HCT116 (cell line): ENCODE results near the gene PICK1. TPM values are rescaled to one million over a fixed set of nuclear protein-coding genes. Genes with fewer than 3 reads are reported as not detected.

Source experiments
- ATAC-seq: fragments of 200-7000 bp; cut with Tn5 transposase; 2 replicates; pipeline ENCODE4 v1.9.1; 2020; ENCODE audit warnings: mild to moderate bottlenecking, moderate library complexity
- BruUV-seq: library from RNA; stranded (reverse); fragments of 400-500 nt; replicated peaks from 2 replicates; lab custom pipeline; 2021; lab: Mats Ljungman, UMichigan
- CTCF ChIA-PET: fragments of 300-600 bp; sonication (Branson Sonifier 250); formaldehyde crosslinking; loops from one replicate; lab custom pipeline; 2021; ENCODE audit warnings: antibody characterized with exemption; lab: Charles Lee
- POLR2A ChIA-PET: fragments of 300-600, 350-600 bp; sonication (Branson Sonifier 250); formaldehyde crosslinking; loops from one replicate; lab custom pipeline; 2021; ENCODE audit warnings: antibody characterized with exemption; lab: Charles Lee
- RAD21 ChIA-PET, 2 experiments: fragments of 300-600 bp; sonication (Branson Sonifier 250); formaldehyde crosslinking; loops; one replicate each; lab custom pipeline; 2023; ENCODE audit warnings: low total read pairs in 2 of 2; ENCODE audit not compliant: uncharacterized antibody in 2 of 2, unreplicated experiment in 2 of 2, low non-redundant PET in 1 of 2; lab: Charles Lee
- DNase-seq: peaks from one replicate; pipeline ENCODE4 v3.0.0-alpha.2; 2010; ENCODE audit warnings: low read depth, low spot score
- H2AFZ ChIP-seq: fragments of 200-600 bp; shearing (Covaris generic), sonication (generic); 2 replicates; pipeline ENCODE4 v1.6.1; 2017; ENCODE audit warnings: low read depth, mixed run types, mixed read lengths, antibody characterized with exemption, low read length; ENCODE audit not compliant: poor library complexity, severe bottlenecking
- H3K27ac ChIP-seq: 2 replicates; pipeline ENCODE4 v1.5.1; 2012; ENCODE audit warnings: low read depth, low read length
- H3K27me3 ChIP-seq: fragments of 200-600 bp; sonication (generic); 2 replicates; pipeline ENCODE4 v1.6.1; 2016; ENCODE audit warnings: mixed run types, low read length, mixed read lengths; ENCODE audit not compliant: insufficient read depth
- H3K36me3 ChIP-seq, 2 experiments: fragments of 200-500 bp in 1 of 2; fragments of 200-600 bp in 1 of 2; sonication (Bioruptor generic) in 1 of 2; sonication (generic) in 1 of 2; 2 replicates each; pipeline versions ENCODE4 v1.5.1 to v1.6.1; 2014 to 2016; ENCODE audit warnings: low read length in 2 of 2, inconsistent platforms in 1 of 2, mixed read lengths in 1 of 2, mixed run types in 1 of 2; ENCODE audit not compliant: insufficient read depth in 2 of 2, control insufficient read depth in 1 of 2
- H3K4me1 ChIP-seq, 2 experiments: fragments of 200-600 bp in 1 of 2; sonication (generic) in 1 of 2; 2 replicates each; pipeline versions ENCODE4 v1.5.1 to v1.6.1; 2012 to 2017; ENCODE audit warnings: low read length in 2 of 2, inconsistent platforms in 1 of 2, mild to moderate bottlenecking in 1 of 2, mixed read lengths in 1 of 2, mixed run types in 1 of 2, moderate library complexity in 1 of 2; ENCODE audit not compliant: insufficient read depth in 2 of 2, control insufficient read depth in 1 of 2
- H3K4me2 ChIP-seq: fragments of 200-600 bp; sonication (generic); 2 replicates; pipeline ENCODE4 v1.6.1; 2017; ENCODE audit warnings: mixed run types, low read length, mixed read lengths
- H3K4me3 ChIP-seq, 2 experiments: fragments of 200-600 bp in 1 of 2; sonication (generic) in 1 of 2; replicated peaks in 1 of 2; 2 replicates each; pipeline ENCODE4 v1.5.1; 2011 to 2016; ENCODE audit warnings: low read length in 2 of 2, control low read depth in 1 of 2, low read depth in 1 of 2, mild to moderate bottlenecking in 1 of 2, mixed read lengths in 1 of 2, mixed run types in 1 of 2
- H3K79me2 ChIP-seq: fragments of 200-600 bp; sonication (generic); 2 replicates; pipeline ENCODE4 v1.6.1; 2017; ENCODE audit warnings: mild to moderate bottlenecking, mixed run types, low read length, moderate library complexity, mixed read lengths; ENCODE audit not compliant: insufficient read depth
- H3K9ac ChIP-seq: fragments of 200-600 bp; sonication (generic); 2 replicates; pipeline ENCODE4 v1.6.1; 2016; ENCODE audit warnings: low read length, mixed read lengths
- H3K9me2 ChIP-seq: fragments of 200-600 bp; sonication (generic), shearing (Covaris generic); 2 replicates; pipeline ENCODE4 v1.6.1; 2017; ENCODE audit warnings: mixed run types, mild to moderate bottlenecking, moderate library complexity; ENCODE audit not compliant: insufficient read depth
- H3K9me3 ChIP-seq, 2 experiments: fragments of 200-500 bp in 1 of 2; fragments of 200-600 bp in 1 of 2; sonication (Bioruptor generic) in 1 of 2; sonication (generic) in 1 of 2; 2 replicates each; pipeline ENCODE4 v1.6.1; 2014 to 2017; ENCODE audit warnings: low read length in 2 of 2, mixed read lengths in 2 of 2, inconsistent platforms in 1 of 2, low read depth in 1 of 2, mild to moderate bottlenecking in 1 of 2, mixed run types in 1 of 2, moderate library complexity in 1 of 2; ENCODE audit not compliant: control insufficient read depth in 1 of 2, insufficient read depth in 1 of 2
- H4K20me1 ChIP-seq: fragments of 200-600 bp; sonication (generic), shearing (Covaris generic); 2 replicates; pipeline ENCODE4 v1.6.1; 2017; ENCODE audit warnings: mixed run types, mild to moderate bottlenecking, moderate library complexity; ENCODE audit not compliant: insufficient read depth
- CBX3 ChIP-seq: IDR thresholded peaks from 2 replicates; pipeline ENCODE4 v1.6.1; 2012; ENCODE audit warnings: low read depth
- EGR1 ChIP-seq: IDR thresholded peaks from 2 replicates; pipeline ENCODE4 v1.6.1; 2012; ENCODE audit warnings: low read depth
- ELF1 ChIP-seq: IDR thresholded peaks from 2 replicates; pipeline ENCODE4 v1.6.1; 2012; ENCODE audit warnings: low read depth, borderline replicate concordance
- EZH2 ChIP-seq: fragments of 200-600 bp; sonication (generic); IDR thresholded peaks from 2 replicates; pipeline ENCODE4 v1.6.1; 2017; ENCODE audit warnings: antibody characterized with exemption, mixed run types
- EZH2phosphoT487 ChIP-seq: fragments of 200-600 bp; IDR thresholded peaks from 2 replicates; pipeline ENCODE4 v1.6.1; 2018; ENCODE audit warnings: antibody characterized with exemption, borderline replicate concordance
- FOSL1 ChIP-seq: IDR thresholded peaks from 2 replicates; pipeline ENCODE4 v1.6.1; 2012; ENCODE audit warnings: low read depth
- JUND ChIP-seq: IDR thresholded peaks from 2 replicates; pipeline ENCODE4 v1.6.1; 2012
- MAX ChIP-seq: IDR thresholded peaks from 2 replicates; pipeline ENCODE4 v1.6.1; 2012
- POLR2A ChIP-seq: IDR thresholded peaks from 2 replicates; pipeline ENCODE4 v1.7.0; 2011; ENCODE audit warnings: borderline replicate concordance; ENCODE audit not compliant: insufficient read depth, insufficient read length; ENCODE audit errors: extremely low read depth
- POLR2AphosphoS5 ChIP-seq: IDR thresholded peaks from 2 replicates; pipeline ENCODE4 v1.6.1; 2011; ENCODE audit warnings: mild to moderate bottlenecking, low read depth, low read length, moderate library complexity
- RAD21 ChIP-seq: IDR thresholded peaks from 2 replicates; pipeline ENCODE4 v1.6.1; 2012; ENCODE audit warnings: low read depth, mild to moderate bottlenecking
- SIN3A ChIP-seq: IDR thresholded peaks from 2 replicates; pipeline ENCODE4 v1.6.1; 2012; ENCODE audit warnings: low read depth
- SRF ChIP-seq: IDR thresholded peaks from 2 replicates; pipeline ENCODE4 v1.6.1; 2012; ENCODE audit warnings: low read depth
- TCF7L2 ChIP-seq: IDR thresholded peaks from 2 replicates; pipeline ENCODE4 v1.7.0; 2011; ENCODE audit warnings: borderline replicate concordance, inconsistent platforms; ENCODE audit not compliant: insufficient read depth, insufficient read length; ENCODE audit errors: extremely low read depth
- intact Hi-C: fragments of 100-400 bp; cut with micrococcal nuclease; formaldehyde crosslinking; loops from 2 replicates; pipeline ENCODE4 v1.10.0; 2022
- total RNA-seq: library from RNA; stranded (reverse); gene quantifications from one replicate; pipeline ENCODE4 v1.2.1, GENCODE V29; 2021; ENCODE audit not compliant: unreplicated experiment
- TF ChIP-seq, protein P1 (sequence below), 3 experiments: fragments of 200-600 bp in 1 of 3; sonication (generic) in 1 of 3; IDR thresholded peaks in 2 of 3; conservative IDR thresholded peaks in 1 of 3; 2 replicates each; pipeline ENCODE4 v1.5.1; 2012 to 2017; ENCODE audit warnings: low read depth in 2 of 3, low read length in 2 of 3, antibody characterized with exemption in 1 of 3, borderline replicate concordance in 1 of 3, control low read depth in 1 of 3, mild to moderate bottlenecking in 1 of 3, mixed read lengths in 1 of 3, mixed run types in 1 of 3, moderate library complexity in 1 of 3; ENCODE audit not compliant: insufficient read depth in 1 of 3
- TF ChIP-seq, protein P2 (sequence below): IDR thresholded peaks from 2 replicates; pipeline ENCODE4 v1.6.1; 2012; ENCODE audit warnings: low read depth
- TF ChIP-seq, protein P3 (sequence below): IDR thresholded peaks from 2 replicates; pipeline ENCODE4 v1.6.1; 2011; ENCODE audit warnings: mild to moderate bottlenecking, low read length, moderate library complexity; ENCODE audit not compliant: insufficient replicate concordance; ENCODE audit errors: extremely low read depth
- TF ChIP-seq, protein P4 (sequence below): IDR thresholded peaks from 2 replicates; pipeline ENCODE4 v1.6.1; 2012

Gene PICK1
- total RNA-seq, 1 experiment from 2014 or later, result 40.0 TPM

DNA sequence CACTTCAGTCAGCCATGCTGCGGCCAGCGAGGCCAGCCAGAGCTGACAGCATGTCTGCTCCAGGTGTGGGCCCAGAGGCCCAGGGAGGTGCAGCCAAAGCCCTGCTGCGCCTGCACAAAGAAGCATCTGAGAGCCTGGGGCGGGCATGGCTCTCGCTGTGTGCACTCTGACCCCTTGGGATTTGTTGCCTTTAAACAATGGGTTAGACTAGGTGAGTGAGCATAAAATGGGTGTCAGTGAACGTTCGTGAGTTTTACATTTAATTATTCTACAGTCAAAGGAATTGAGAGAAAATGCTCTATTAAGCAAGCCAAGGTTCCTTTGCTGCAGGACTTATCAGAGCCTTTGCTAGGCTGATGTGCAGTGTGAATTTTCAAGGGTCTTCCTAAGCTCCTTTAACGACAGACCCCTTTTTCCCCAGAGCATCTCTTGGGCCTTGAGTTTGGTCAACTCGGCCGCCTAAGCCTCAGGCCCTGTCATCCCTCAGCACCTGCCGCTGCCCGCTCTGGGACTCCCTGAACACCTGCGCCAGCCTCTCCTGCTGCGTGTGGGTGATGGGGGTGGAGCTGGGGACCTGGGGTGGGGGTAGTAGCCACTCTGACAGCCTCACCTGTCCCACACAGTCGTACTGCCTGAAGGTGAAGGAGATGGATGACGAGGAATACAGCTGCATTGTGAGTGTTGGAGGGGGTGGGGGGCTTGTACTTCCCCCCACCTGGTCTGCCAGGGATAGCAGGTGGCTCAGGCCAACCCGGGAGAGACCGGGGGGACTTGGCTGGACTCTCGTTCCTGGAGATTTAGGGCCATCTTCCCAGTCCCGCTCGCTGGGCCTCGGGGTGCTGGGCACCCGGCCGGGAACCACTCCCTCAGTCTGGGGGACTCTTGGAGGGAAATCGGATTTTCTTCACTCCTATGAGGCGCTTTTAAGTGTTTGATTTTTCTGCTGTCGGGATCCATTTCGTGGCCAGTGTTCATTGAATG is 16.2 kb downstream of the PICK1 start:
- BruUV-seq, result no TSS peak
- no peak overlapping the region for H2AFZ ChIP-seq
- H3K4me3 ChIP-seq, result no peak overlapping the region
- ChIA-PET POLR2A (no interaction called here), CTCF (interaction anchor here (1.3 kb wide), 1 partner anchor 24 kb away, joined by 3 read pairs; no protein-coding TSS in a partner anchor), RAD21 (no interaction called here)
- H3K4me2 ChIP-seq, result no peak overlapping the region
- TF ChIP-seq, protein P1, sequence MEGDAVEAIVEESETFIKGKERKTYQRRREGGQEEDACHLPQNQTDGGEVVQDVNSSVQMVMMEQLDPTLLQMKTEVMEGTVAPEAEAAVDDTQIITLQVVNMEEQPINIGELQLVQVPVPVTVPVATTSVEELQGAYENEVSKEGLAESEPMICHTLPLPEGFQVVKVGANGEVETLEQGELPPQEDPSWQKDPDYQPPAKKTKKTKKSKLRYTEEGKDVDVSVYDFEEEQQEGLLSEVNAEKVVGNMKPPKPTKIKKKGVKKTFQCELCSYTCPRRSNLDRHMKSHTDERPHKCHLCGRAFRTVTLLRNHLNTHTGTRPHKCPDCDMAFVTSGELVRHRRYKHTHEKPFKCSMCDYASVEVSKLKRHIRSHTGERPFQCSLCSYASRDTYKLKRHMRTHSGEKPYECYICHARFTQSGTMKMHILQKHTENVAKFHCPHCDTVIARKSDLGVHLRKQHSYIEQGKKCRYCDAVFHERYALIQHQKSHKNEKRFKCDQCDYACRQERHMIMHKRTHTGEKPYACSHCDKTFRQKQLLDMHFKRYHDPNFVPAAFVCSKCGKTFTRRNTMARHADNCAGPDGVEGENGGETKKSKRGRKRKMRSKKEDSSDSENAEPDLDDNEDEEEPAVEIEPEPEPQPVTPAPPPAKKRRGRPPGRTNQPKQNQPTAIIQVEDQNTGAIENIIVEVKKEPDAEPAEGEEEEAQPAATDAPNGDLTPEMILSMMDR (IDR thresholded peaks at IDR 0.05 in 2 of 3, conservative IDR thresholded peaks at IDR 0.05 in 1 of 3; ENCODE audit: borderline replicate concordance in 1 of 3, insufficient read depth in 1 of 3, low read depth in 2 of 3, low read length in 2 of 3), result no peak
- no peak for TF ChIP-seq FOSL1
- no peak for TF ChIP-seq TCF7L2
- TF ChIP-seq SIN3A, result no peak
- no peak for TF ChIP-seq POLR2A
- TF ChIP-seq, protein P2, sequence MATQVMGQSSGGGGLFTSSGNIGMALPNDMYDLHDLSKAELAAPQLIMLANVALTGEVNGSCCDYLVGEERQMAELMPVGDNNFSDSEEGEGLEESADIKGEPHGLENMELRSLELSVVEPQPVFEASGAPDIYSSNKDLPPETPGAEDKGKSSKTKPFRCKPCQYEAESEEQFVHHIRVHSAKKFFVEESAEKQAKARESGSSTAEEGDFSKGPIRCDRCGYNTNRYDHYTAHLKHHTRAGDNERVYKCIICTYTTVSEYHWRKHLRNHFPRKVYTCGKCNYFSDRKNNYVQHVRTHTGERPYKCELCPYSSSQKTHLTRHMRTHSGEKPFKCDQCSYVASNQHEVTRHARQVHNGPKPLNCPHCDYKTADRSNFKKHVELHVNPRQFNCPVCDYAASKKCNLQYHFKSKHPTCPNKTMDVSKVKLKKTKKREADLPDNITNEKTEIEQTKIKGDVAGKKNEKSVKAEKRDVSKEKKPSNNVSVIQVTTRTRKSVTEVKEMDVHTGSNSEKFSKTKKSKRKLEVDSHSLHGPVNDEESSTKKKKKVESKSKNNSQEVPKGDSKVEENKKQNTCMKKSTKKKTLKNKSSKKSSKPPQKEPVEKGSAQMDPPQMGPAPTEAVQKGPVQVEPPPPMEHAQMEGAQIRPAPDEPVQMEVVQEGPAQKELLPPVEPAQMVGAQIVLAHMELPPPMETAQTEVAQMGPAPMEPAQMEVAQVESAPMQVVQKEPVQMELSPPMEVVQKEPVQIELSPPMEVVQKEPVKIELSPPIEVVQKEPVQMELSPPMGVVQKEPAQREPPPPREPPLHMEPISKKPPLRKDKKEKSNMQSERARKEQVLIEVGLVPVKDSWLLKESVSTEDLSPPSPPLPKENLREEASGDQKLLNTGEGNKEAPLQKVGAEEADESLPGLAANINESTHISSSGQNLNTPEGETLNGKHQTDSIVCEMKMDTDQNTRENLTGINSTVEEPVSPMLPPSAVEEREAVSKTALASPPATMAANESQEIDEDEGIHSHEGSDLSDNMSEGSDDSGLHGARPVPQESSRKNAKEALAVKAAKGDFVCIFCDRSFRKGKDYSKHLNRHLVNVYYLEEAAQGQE, result no peak
- TF ChIP-seq JUND, result no peak
- no peak for TF ChIP-seq RAD21
- TF ChIP-seq, protein P3, sequence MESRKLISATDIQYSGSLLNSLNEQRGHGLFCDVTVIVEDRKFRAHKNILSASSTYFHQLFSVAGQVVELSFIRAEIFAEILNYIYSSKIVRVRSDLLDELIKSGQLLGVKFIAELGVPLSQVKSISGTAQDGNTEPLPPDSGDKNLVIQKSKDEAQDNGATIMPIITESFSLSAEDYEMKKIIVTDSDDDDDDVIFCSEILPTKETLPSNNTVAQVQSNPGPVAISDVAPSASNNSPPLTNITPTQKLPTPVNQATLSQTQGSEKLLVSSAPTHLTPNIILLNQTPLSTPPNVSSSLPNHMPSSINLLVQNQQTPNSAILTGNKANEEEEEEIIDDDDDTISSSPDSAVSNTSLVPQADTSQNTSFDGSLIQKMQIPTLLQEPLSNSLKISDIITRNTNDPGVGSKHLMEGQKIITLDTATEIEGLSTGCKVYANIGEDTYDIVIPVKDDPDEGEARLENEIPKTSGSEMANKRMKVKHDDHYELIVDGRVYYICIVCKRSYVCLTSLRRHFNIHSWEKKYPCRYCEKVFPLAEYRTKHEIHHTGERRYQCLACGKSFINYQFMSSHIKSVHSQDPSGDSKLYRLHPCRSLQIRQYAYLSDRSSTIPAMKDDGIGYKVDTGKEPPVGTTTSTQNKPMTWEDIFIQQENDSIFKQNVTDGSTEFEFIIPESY, result no peak
- no peak for TF ChIP-seq SRF
- no peak for TF ChIP-seq EZH2phosphoT487
- no peak for TF ChIP-seq EZH2
- TF ChIP-seq, protein P4, sequence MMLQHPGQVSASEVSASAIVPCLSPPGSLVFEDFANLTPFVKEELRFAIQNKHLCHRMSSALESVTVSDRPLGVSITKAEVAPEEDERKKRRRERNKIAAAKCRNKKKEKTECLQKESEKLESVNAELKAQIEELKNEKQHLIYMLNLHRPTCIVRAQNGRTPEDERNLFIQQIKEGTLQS, result no peak
- TF ChIP-seq CBX3, result no peak
- TF ChIP-seq ELF1, result no peak
- no peak for TF ChIP-seq MAX
- no peak for TF ChIP-seq POLR2AphosphoS5
- TF ChIP-seq EGR1, result no peak
- H3K4me1 ChIP-seq, result no peaks in the 10 kb centered on the region
- H4K20me1 ChIP-seq, result no peaks in the 10 kb centered on the region
- H3K9me3 ChIP-seq, result no peaks in the 10 kb centered on the region
- ATAC-seq (no peak), DNase-seq (no peak)
- H3K79me2 ChIP-seq, result no peaks in the 10 kb centered on the region
- H3K27ac ChIP-seq, result no peak overlapping the region
- H3K36me3 ChIP-seq, result peaks cover 6 to 24% of the 10 kb centered on the region in 2 experiments; a peak in 3 of 4 replicates
- H3K9ac ChIP-seq, result no peak overlapping the region
- no peaks in the 10 kb centered on the region for H3K27me3 ChIP-seq
- H3K9me2 ChIP-seq, result no peaks in the 10 kb centered on the region
- intact Hi-C loops, result no loop called here
